ENCODE results near the gene FBXL2.
"Not testable (repeated sequence)": the region's sequence is repeated elsewhere in the genome, so short reads cannot be mapped to it uniquely, and the experiment has no call there.

Gene FBXL2

GRCh38 chr3:33317963-33318709 is 40.9 kb downstream of the FBXL2 start:
- no peak for DNase-seq (ENCODE audit: low read depth in 3 of 3)

- no peak for DNase-seq (ENCODE audit: low read depth in 3 of 3)
Observed at GRCh38 chr3:33318710-33319380, 41.6 kb downstream of the FBXL2 start.

- no peak for DNase-seq (ENCODE audit: low read depth in 3 of 3)
Observed at GRCh38 chr3:33322412-33322811, 45.2 kb downstream of the FBXL2 start.

- DNase-seq (ENCODE audit: low read depth in 3 of 3): no peak
Observed at GRCh38 chr3:33331414-33331813, 54.2 kb downstream of the FBXL2 start.

- no peak for DNase-seq (ENCODE audit: low read depth in 3 of 3)
Observed at GRCh38 chr3:33334364-33334763, 57.1 kb downstream of the FBXL2 start.

- DNase-seq (ENCODE audit: low read depth in 3 of 3): not testable (repeated sequence)
Observed at GRCh38 chr3:33338936-33339465, 61.8 kb downstream of the FBXL2 start.

- DNase-seq (ENCODE audit: low read depth in 3 of 3): no peak
Observed at GRCh38 chr3:33339758-33340157, 62.5 kb downstream of the FBXL2 start.

- no peak for DNase-seq (ENCODE audit: low read depth in 3 of 3)
Observed at GRCh38 chr3:33355611-33356010, 78.4 kb downstream of the FBXL2 start.

- no peak for DNase-seq (ENCODE audit: low read depth in 3 of 3)
Observed at GRCh38 chr3:33358172-33358781, 81.0 kb downstream of the FBXL2 start.

GRCh38 chr3:33360136-33360825 is 83.0 kb downstream of the FBXL2 start:
- no peak for DNase-seq (ENCODE audit: low read depth in 3 of 3)

- DNase-seq (ENCODE audit: low read depth in 3 of 3): no peak
Observed at GRCh38 chr3:33363113-33363800, 86.0 kb downstream of the FBXL2 start.

GRCh38 chr3:33364060-33364459 is 86.8 kb downstream of the FBXL2 start:
- DNase-seq (ENCODE audit: low read depth in 3 of 3): no peak

GRCh38 chr3:33364531-33365128 is 87.4 kb downstream of the FBXL2 start:
- DNase-seq (ENCODE audit: low read depth in 3 of 3): no peak

- DNase-seq (ENCODE audit: low read depth in 3 of 3): peak; percentile 11 to 14 (median 13)
Observed at GRCh38 chr3:33372218-33373081, 95.2 kb downstream of the FBXL2 start.

GRCh38 chr3:33373082-33373437 is 95.8 kb downstream of the FBXL2 start:
- DNase-seq (ENCODE audit: low read depth in 3 of 3): no peak

GRCh38 chr3:33377489-33377888 is 100.2 kb downstream of the FBXL2 start:
- DNase-seq (ENCODE audit: low read depth in 3 of 3): no peak

- DNase-seq (ENCODE audit: low read depth in 3 of 3): no peak
Observed at GRCh38 chr3:33377931-33378330, 100.7 kb downstream of the FBXL2 start.

GRCh38 chr3:33380653-33381052 is 103.4 kb downstream of the FBXL2 start:
- DNase-seq (ENCODE audit: low read depth in 3 of 3): no peak

- DNase-seq (ENCODE audit: low read depth in 3 of 3): no peak
Observed at GRCh38 chr3:33383951-33384350, 106.7 kb downstream of the FBXL2 start.

GRCh38 chr3:33385423-33385822 is 108.2 kb downstream of the FBXL2 start:
- no peak for DNase-seq (ENCODE audit: low read depth in 3 of 3)

All from stimulated activated CD4-positive, alpha-beta T cell treated with anti-CD3 and anti-CD28 coated beads, TNF-alpha, amount 100 ng/mL, for 4 hours (primary cell).